Measurements from ENCODE around the gene TBC1D1.

DNA sequence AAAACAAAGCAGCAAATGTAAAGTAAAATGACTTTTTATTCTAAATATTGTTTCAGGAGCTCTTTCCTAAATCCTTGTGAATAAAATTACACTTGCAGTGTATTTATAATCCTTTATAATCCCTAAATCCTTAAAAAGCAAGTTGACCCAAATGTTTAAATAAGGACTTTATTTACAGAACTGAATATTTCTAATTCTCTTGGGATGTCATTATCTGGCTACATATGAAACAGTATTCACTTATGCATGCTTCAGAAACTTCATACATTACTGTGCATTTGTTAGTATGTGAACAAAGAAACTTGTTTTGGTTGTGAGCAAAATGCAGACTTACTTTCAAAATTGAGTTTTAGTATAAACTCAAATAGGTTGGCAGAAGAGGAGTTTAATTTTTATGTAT lies 118.5 kb downstream of the TBC1D1 start:
- TF ChIP-seq TAF1 (IDR thresholded peaks at IDR 0.05; ENCODE audit: low read depth) = no peak
- TF ChIP-seq CTCF (IDR thresholded peaks at IDR 0.05; ENCODE audit: poor library complexity, severe bottlenecking) = no peak
- TF ChIP-seq EP300 (conservative IDR thresholded peaks at IDR 0.05; ENCODE audit: poor library complexity, severe bottlenecking) = no peak
- TF ChIP-seq, protein P1, sequence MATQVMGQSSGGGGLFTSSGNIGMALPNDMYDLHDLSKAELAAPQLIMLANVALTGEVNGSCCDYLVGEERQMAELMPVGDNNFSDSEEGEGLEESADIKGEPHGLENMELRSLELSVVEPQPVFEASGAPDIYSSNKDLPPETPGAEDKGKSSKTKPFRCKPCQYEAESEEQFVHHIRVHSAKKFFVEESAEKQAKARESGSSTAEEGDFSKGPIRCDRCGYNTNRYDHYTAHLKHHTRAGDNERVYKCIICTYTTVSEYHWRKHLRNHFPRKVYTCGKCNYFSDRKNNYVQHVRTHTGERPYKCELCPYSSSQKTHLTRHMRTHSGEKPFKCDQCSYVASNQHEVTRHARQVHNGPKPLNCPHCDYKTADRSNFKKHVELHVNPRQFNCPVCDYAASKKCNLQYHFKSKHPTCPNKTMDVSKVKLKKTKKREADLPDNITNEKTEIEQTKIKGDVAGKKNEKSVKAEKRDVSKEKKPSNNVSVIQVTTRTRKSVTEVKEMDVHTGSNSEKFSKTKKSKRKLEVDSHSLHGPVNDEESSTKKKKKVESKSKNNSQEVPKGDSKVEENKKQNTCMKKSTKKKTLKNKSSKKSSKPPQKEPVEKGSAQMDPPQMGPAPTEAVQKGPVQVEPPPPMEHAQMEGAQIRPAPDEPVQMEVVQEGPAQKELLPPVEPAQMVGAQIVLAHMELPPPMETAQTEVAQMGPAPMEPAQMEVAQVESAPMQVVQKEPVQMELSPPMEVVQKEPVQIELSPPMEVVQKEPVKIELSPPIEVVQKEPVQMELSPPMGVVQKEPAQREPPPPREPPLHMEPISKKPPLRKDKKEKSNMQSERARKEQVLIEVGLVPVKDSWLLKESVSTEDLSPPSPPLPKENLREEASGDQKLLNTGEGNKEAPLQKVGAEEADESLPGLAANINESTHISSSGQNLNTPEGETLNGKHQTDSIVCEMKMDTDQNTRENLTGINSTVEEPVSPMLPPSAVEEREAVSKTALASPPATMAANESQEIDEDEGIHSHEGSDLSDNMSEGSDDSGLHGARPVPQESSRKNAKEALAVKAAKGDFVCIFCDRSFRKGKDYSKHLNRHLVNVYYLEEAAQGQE (IDR thresholded peaks at IDR 0.05; ENCODE audit: borderline replicate concordance) = no peak
- no peak for TF ChIP-seq RAD21 (conservative IDR thresholded peaks at IDR 0.05)

Measured in neural cell (in vitro differentiated cells).